Fibroblast of lung (primary cell): ENCODE measurements around the gene NUDT8.

Experiments used
- EZH2 ChIP-seq: IDR thresholded peaks from 2 replicates; pipeline ENCODE4 v1.5.1; 2012; ENCODE audit warnings: low read length, control low read depth, mild to moderate bottlenecking; ENCODE audit errors: missing control alignments
- TF ChIP-seq, protein P1 (sequence below), 2 donors: IDR thresholded peaks in 1 of 2; conservative IDR thresholded peaks in 1 of 2; 1 replicate in 1 of 2; 2 replicates in 1 of 2; pipeline ENCODE4 v1.5.1; 2011 to 2012; ENCODE audit warnings: low read length in 2 of 2, control low read depth in 1 of 2, inconsistent platforms in 1 of 2, low read depth in 1 of 2, mild to moderate bottlenecking in 1 of 2

DNA sequence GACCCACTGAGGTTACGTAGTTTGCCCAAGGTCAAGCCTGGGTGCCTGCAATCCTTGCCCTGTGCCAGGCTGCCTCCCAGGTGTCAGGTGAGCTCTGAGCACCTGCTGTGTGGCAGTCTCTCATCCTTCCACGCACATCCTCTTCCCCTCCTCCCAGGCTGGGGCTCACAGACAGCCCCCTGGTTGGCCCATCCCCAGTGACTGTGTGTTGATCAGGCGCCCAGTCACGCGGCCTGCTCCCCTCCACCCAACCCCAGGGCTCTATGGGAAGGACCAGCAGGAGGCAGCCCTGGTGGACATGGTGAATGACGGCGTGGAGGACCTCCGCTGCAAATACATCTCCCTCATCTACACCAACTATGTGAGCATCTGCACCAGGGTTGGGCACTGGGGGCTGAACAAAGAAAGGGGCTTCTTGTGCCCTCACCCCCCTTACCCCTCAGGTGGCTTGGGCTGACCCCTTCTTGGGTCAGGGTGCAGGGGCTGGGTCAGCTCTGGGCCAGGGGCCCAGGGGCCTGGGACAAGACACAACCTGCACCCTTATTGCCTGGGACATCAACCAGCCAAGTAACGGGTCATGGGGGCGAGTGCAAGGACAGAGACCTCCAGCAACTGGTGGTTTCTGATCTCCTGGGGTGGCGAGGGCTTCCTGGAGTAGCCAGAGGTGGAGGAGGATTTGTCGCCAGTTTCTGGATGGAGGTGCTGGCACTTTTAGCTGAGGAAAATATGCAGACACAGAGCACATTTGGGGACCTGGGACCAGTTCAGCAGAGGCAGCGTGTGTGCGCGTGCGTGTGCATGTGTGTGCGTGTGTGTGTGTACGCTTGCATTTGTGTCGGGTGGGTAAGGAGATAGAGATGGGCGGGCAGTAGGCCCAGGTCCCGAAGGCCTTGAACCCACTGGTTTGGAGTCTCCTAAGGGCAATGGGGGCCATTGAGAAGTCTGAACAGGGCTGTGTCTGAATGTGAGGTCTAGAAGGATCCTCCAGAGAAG, 44.6 kb downstream of the NUDT8 start:
- TF ChIP-seq, protein P1, sequence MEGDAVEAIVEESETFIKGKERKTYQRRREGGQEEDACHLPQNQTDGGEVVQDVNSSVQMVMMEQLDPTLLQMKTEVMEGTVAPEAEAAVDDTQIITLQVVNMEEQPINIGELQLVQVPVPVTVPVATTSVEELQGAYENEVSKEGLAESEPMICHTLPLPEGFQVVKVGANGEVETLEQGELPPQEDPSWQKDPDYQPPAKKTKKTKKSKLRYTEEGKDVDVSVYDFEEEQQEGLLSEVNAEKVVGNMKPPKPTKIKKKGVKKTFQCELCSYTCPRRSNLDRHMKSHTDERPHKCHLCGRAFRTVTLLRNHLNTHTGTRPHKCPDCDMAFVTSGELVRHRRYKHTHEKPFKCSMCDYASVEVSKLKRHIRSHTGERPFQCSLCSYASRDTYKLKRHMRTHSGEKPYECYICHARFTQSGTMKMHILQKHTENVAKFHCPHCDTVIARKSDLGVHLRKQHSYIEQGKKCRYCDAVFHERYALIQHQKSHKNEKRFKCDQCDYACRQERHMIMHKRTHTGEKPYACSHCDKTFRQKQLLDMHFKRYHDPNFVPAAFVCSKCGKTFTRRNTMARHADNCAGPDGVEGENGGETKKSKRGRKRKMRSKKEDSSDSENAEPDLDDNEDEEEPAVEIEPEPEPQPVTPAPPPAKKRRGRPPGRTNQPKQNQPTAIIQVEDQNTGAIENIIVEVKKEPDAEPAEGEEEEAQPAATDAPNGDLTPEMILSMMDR (conservative IDR thresholded peaks at IDR 0.05 in 1 of 2, IDR thresholded peaks at IDR 0.05 in 1 of 2; ENCODE audit: low read depth in 1 of 2, low read length in 2 of 2): no peak
- no peak for TF ChIP-seq EZH2
